Stimulated activated CD4-positive, alpha-beta T cell treated with anti-CD3 and anti-CD28 coated beads, TNF-alpha, amount 100 ng/mL, for 24 hours (primary cell): Measurements from ENCODE around the gene SLC28A3.

Experiments
- DNase-seq, 3 experiments: peaks; one replicate each; pipeline ENCODE4 v3.0.0-alpha.2; 2020; ENCODE audit warnings: low read depth in 3 of 3

Gene SLC28A3

DNA sequence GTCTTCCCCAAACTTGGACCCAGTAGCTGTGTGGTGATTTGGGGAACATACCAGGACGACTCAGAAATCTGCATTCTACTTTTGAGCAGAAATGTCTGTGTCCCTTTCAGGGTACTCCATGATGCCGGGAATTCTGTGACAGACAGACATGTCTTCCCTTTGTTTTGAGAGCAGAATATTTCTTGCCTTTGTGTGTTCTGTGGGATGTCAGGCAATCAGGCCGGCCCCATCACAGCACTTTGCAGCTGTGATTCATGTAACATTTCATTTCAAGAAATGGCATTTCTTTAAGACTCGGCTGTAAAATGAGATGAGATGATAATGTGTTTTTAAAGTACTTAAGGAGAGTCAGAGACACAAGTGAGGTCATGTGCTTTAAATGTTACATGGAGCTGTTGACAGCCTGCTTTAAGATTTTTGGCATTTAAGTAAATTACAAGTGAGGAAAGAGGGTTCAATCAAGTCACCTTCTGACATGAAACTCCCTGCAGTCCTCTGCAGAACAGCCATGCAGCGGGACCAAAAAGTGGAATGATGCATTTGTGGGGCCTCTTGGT is 98.7 kb downstream of the SLC28A3 start:
- DNase-seq: no peak

DNA sequence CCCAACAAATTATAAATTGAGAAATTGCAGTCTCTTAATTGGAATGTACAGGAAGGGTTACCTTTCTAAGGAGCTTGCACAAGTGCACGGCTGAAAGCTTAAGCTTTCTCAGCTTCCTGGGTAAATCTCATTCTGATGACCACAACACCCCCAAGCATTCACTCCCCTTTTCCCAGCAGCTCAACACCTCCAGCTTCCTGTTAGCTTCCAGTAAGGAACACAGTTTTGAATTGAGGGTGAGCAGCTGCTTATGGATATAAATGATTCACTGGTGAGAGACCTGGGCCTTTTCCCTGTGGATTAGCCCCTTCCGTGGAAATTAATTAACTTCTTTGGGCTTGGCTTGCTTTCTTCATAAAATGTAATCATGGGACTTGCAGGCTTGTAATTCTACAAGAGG is 101.2 kb downstream of the SLC28A3 start:
- DNase-seq: no peak

DNA sequence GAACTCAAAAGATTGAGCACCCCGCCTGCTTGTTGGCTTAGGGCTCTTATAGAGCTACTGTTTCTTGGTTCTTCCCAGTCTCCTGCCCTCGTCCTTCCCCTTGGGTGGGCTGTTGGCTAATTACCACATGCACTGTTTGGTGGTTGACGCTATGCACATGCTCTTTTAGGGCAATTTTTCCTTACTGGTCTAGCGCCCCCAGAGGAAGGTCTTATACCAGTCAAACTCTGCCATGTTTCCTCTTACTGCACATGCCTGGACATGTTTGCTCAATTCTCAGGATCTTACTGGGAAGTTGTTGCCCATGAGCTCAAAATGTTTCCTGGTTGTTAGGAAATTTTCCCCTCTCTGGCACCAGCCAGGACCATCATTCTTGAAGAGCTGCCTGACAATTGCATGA is 101.9 kb downstream of the SLC28A3 start:
- DNase-seq: no peak

DNA sequence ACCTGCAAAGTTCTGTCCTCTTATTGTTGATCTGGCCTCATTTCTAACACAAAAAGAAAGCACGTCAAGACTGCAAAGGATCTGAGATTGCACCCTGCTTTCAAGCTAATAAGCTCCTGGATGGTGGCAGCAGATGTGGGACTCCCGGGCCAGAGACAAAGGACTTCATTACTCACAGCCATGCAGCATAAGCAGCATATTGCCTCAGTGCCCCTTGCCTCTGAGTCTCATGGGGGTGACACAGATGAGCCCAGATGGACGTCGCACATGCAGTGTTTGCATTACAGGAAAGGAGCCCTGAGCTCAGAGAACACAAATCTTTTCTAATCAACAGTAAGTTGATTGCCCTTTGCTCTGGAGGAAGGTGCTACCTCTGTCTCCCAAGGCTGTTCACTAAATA is 105.0 kb downstream of the SLC28A3 start:
- DNase-seq: no peak

GRCh38 chr9:84230355-84231145 is 110.0 kb downstream of the SLC28A3 start:
- no peak for DNase-seq

- DNase-seq: no peak
Observed at GRCh38 chr9:84229191-84229590, 111.4 kb downstream of the SLC28A3 start.

DNA sequence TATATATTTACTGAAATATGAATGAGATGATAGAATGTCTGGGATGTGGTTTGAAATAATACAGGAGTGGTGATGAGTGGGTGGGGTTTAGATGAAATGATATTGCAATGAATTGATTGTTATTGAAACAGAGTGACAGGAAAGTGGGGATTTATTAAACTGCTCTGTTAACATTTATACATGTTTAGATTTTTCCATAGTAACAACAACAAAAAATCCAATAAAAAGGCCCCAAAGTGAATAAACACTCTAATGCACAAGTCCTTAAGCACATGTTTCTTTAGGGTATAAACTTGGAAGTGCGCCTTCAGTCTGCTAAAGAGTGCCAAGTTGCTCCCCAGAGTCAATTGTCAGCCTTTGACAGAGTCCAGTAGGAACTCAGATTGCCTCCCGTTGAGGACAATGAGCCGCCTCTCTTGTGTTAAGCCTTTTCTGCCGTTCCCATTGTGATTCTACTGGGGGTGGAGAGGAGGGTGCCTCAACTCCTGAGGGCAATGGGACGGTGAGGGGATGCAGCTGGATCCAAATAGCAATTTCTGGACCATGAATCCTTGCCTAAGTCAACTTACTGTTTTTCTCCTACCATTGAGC is 112.3 kb downstream of the SLC28A3 start:
- no peak for DNase-seq

DNA sequence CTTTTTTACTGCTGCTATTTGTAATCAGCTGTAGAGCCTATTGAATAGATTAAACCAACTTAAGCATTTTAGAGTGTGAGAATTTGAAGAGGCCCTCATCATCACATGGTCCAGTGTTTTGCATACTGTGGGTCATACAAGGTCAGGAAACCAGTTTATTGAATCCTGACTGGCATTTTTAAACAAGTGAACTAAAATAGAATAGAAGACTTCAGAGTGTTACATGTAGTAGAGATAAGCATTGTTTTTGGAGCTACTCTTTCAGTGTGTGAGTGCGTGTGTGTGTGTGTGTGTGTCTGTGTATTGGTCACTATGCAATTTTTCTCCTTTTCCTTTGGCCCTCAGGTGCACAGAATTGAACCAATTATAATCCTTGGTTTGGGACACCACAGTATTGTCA is 114.4 kb downstream of the SLC28A3 start:
- no peak for DNase-seq
